Midbrain (tissue), 1 donor: ENCODE measurements around the gene WDFY3.
"Not testable (repeated sequence)": the region's sequence is repeated elsewhere in the genome, so short reads cannot be mapped to it uniquely, and the experiment has no call there.

Experiments used
- DNase-seq: peaks from one replicate; lab custom pipeline; 2025; lab: John Stamatoyannopoulos, UW

Gene WDFY3

GRCh38 chr4:84677093-84677492, 289.4 kb downstream of the WDFY3 start:
- DNase-seq: no peak

GRCh38 chr4:84673475-84674240, 292.8 kb downstream of the WDFY3 start:
- DNase-seq: no peak

DNA sequence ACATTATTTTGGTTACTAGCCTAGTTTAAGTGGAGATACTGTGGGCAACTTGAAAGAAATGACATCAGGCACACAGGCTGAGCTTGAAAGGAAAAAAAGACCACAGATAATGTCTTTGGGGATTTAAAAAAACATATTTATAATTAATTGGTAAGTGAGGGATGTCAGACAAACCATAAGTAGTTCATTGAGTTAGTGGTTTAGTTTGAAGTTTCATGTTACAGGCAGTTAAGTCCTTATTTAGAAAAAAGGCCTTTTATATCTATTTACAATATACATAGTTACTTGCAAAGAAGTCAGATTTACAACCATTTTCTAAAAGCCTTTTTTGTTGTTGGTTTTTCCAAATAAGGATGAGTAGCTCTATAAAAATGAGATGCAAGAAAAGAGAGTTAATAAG, 294.3 kb downstream of the WDFY3 start:
- DNase-seq: no peak

DNA sequence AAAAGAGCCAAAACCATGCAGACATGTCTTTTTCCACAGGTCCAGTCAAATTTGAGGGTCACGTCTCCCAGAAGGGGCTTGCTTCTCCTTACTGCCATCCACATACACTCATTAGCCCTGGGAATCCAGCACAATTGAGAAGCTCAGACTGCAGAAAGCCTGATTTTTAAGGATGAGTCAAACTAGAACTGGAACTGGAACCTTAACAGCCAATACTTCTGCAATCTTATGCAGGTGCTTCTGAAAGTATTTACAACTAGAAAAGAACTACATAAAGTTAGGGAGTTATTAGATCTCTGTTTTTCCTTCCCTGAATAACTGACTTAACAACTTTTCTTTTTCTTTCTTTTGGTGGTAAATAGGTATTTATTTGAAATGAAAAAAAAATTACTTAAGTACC, 297.3 kb downstream of the WDFY3 start:
- DNase-seq: no peak

- DNase-seq: no peak
These were observed 300.1 kb downstream of the WDFY3 start for GRCh38 chr4:84666439-84666838.

- DNase-seq: not testable (repeated sequence)
These were observed 301.7 kb downstream of the WDFY3 start for GRCh38 chr4:84664767-84665166.

GRCh38 chr4:84661191-84661939, 305.1 kb downstream of the WDFY3 start:
- DNase-seq: no peak

DNA sequence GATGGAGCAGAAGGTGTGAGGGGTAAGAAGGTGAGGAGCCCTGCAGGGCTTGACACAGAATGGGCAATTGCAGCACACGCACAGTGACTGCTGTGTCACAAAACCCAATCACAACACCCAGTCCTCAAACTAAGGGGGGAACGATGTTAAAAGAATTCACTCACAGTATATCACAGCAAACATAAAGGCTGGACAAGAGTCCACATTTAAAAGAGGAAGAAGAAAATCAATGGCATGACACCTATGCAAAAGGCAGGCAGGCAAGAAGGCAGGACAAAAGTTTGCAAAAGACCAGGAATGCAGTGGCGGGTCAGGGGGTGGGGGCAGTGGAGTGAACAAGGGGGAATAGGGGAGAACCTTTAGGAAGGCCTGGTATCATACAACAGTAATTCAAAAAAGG, 305.9 kb downstream of the WDFY3 start:
- DNase-seq: no peak

DNA sequence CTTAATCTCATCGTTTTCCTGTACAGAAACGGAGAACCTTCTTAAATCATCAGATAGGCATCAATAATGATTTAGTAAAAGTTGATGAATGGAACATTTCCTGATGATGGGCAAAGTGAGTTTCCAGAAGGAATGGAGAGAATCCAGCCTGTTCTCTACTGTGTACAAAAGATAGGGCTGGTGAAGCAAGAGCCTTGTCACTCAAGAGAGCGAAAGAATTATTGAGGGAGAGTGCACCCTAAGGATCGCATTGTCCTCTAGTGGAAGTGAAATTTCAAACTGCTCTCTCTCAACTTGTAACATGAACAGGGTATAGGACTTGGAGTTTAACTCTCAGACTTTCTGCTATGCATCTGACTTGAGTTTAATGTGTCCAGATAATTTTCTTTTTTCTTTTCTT, 314.0 kb downstream of the WDFY3 start:
- DNase-seq: no peak

DNA sequence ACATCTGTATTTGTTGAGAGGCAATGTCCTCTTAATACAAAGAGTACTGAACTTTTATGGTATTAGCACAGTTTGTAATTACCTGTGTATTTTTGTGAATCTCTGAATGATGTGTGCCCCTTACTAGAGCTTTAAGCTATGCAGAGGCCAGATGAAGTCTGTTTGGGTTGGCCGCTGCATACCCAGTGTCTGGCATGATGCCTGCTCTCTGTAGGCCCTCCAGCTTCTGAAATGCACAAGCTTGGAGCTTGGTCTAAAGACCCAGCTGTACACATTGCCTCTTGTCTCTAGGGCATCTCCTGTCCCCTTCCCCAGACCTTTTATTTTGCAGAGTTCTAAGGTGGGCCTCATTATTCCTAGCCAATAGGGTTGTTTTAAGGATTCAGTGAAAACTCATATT, 315.0 kb downstream of the WDFY3 start:
- no peak for DNase-seq

- no peak for DNase-seq
These were observed 317.4 kb downstream of the WDFY3 start for GRCh38 chr4:84648863-84649647.

DNA sequence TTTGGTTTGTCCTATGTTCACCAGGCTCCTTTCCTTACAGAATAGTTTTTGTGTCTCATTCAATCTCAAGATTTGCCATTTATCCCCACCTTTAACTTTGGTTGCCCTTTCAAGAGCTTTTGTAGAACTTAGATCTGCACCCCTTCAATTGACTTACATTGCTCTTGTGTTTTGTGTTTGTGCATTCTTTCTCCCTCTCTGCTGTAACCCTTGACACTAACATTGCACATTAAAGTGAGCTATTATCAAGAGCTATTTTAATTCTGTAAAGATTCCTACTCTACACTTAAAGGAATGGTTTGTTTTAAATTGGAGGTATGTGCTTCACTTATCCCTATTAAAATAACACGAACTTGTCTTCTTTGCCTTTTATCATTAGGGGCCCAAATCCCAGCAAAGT, 318.3 kb downstream of the WDFY3 start:
- no peak for DNase-seq

DNA sequence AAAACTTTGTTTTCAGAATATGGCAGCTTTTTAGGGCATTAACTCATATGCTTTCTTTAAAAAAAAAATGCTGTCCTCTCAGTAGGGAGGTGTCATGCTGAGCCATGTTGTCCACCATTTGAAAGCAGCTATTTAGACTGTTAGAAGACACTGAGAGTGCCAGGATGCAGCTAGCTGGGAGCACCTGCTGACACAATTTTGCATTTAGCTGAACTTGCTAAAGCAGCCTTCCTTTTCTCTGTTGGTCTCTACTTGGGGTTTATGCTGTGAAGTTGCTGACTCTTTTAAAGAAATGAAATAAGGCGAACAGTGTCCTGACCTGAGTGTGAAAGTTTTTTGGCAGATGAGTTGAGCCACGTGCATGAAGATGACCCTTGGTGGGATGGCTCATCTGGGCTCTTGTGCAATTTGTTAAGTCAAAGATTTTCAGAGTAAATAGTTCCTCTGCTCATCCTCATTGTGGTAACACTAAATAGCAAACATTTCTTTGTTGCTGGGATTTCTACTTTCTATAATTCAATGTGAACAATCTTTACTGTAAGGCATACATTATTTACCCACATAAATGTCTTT, 319.1 kb downstream of the WDFY3 start:
- no peak for DNase-seq

GRCh38 chr4:84644087-84644486, 322.4 kb downstream of the WDFY3 start:
- no peak for DNase-seq

- no peak for DNase-seq
These were observed 327.3 kb downstream of the WDFY3 start for GRCh38 chr4:84639145-84639544.

DNA sequence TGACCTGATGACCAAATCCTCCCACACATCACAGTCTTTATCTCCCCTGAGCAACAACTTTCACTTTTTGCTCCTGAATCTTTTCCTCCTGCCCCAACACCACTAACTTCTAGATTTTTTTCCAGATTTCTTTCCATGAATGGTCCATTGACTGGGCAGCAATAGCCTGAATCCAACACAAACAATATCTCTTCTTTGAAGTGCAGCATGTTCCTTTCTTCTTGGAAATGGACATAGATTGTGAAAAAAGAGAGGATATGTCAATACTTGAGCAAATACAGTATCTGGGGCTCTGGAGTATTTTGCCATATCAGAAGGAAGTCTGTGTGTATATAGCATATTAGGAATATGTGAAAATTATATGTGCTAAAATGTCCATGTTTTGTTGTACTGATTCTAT, 328.4 kb downstream of the WDFY3 start:
- DNase-seq: no peak

- no peak for DNase-seq
These were observed 331.5 kb downstream of the WDFY3 start for GRCh38 chr4:84634961-84635360.

DNA sequence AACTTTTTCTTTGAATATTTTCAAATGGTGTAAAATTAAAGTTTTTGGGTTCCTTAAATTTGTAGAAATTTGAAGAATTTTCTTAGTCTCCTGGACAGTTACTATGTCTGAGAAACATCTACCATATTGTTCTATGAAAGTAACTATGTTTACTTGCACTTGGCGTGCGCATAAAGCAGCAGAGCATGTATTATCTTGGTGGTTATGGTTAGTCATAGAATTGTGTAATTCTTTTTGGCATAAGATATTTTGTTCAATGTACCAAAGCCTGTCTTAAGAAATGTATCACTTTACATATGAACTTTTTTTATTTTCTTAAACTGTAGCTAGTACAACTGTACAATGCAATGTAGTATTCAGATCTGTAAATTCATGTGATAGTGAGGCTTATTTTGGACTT, 334.4 kb downstream of the WDFY3 start:
- DNase-seq: no peak

DNA sequence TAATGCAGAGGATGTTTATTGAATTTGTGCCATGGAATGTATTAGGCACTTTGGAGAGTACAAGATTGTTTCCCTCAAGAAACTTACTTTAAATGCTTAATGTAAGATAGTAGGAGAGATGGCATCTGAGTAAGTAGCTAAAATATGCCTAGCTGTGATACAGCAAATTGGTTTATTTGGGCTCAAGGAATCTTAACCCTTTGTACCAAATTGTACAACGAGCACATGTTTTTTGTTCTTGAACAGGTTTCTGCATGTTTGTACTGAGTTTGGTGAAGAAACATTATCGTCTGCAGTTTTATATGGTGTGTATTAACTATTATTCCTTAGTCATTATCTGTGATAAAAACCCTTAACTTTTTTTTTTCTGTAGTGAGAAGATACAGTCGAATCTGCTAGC, 334.9 kb downstream of the WDFY3 start:
- DNase-seq: no peak

DNA sequence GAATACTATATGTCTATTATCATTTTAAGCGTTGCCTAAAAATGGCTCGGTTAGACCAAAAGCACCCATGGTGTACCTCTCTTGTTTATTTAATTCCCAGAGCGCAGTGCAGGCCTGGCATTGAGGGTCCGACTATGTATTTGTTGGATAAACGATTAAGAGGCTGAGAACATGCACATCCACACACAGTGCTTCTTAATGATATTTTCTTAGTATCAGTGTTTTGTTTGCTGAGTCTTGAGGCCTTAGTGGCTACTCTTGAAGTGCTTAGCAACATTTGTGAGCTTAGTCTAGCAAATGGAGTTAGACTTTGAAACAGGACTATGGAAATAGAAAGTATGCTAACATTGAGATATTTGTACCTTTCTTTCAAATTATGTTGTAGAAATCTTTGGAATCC, 339.8 kb downstream of the WDFY3 start:
- DNase-seq: no peak

DNA sequence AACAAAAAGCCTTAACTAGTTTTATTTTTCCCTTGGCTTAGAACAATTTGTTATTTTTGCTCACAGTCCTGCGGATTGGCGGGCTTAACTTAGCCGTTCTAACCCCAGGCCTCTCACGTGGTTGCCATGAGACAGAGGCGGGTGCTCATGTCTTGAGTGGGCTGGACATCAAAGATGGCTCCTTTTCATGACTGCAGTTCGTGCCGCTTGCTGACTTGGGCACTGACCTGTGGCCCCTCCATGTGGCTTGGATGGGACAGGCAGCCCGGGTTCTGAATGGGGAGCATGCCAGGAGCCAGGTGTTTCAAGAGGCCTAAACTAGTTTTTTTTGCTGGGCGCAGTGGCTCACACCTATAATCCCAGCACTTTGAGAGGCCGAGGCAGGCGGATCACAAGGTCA, 342.8 kb downstream of the WDFY3 start:
- no peak for DNase-seq

GRCh38 chr4:84622959-84623358, 343.5 kb downstream of the WDFY3 start:
- DNase-seq: no peak
